HFF-Myc (cell line): Measurements from ENCODE around the gene WSCD2.

Experiments used
- DNase-seq: peaks from one replicate; pipeline ENCODE4 v3.0.0-alpha.2; 2011; ENCODE audit warnings: low read depth; ENCODE audit errors: extremely low read depth
- H3K4me3 ChIP-seq: replicated peaks from 2 replicates; pipeline ENCODE4 v1.5.1; 2011; ENCODE audit warnings: low read depth, mild to moderate bottlenecking, control low read depth, low read length
- TF ChIP-seq, protein P1 (sequence below): IDR thresholded peaks from 2 replicates; pipeline ENCODE4 v1.5.1; 2012; ENCODE audit warnings: mild to moderate bottlenecking, low read depth, low read length, control low read depth; ENCODE audit errors: missing control alignments

WSCD2 gene

GRCh38 chr12:108104657-108105056 is 24.4 kb upstream of the WSCD2 start:
- TF ChIP-seq, protein P1, sequence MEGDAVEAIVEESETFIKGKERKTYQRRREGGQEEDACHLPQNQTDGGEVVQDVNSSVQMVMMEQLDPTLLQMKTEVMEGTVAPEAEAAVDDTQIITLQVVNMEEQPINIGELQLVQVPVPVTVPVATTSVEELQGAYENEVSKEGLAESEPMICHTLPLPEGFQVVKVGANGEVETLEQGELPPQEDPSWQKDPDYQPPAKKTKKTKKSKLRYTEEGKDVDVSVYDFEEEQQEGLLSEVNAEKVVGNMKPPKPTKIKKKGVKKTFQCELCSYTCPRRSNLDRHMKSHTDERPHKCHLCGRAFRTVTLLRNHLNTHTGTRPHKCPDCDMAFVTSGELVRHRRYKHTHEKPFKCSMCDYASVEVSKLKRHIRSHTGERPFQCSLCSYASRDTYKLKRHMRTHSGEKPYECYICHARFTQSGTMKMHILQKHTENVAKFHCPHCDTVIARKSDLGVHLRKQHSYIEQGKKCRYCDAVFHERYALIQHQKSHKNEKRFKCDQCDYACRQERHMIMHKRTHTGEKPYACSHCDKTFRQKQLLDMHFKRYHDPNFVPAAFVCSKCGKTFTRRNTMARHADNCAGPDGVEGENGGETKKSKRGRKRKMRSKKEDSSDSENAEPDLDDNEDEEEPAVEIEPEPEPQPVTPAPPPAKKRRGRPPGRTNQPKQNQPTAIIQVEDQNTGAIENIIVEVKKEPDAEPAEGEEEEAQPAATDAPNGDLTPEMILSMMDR, result no peak
- no peak for DNase-seq
- no peak overlapping the region for H3K4me3 ChIP-seq

GRCh38 chr12:108106599-108106998 is 22.5 kb upstream of the WSCD2 start:
- TF ChIP-seq, protein P1, result no peak
- no peak for DNase-seq
- no peak overlapping the region for H3K4me3 ChIP-seq

DNA sequence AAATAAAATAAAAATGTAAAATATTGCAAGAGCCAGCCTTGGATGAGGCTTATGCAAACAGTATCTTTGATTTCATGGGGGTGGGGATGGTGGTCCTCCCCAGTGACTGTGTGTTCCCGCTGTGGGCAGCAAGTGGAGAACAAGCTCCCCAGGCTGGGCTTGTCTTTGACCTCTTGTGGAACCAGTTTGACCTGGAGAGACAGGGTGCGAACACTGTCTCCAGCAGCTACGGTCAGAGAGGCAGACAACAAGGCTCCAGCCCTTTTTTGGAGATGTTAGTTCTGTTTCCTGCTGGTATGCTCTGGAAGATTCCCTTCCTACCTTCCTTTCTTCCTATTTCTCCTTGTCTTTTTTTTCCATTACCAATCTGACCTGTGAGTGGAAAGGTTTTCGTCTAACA is 21.8 kb upstream of the WSCD2 start:
- no peak overlapping the region for H3K4me3 ChIP-seq
- TF ChIP-seq, protein P1, result no peak
- no peak for DNase-seq

DNA sequence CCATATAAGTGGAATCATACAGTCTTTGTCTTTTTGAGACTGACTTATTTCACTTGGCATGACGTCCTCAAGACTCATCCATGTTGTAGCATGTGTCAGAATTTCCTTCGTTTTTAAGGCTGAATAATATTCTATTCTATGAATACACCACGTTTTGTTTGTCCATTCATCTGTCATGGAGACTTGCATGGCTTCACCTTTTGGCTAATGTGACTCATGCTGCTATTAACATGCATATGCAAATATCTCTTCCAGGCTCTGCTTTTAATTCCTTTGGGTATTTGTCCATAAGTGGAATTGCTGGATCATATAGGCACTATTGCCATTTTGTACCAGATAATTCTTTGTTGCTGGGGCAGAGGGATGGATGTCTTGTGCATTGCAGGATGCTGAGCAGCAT is 19.6 kb upstream of the WSCD2 start:
- no peak overlapping the region for H3K4me3 ChIP-seq
- TF ChIP-seq, protein P1, result no peak
- DNase-seq, result no peak

- TF ChIP-seq, protein P1, result no peak
- DNase-seq, result no peak
- no peak overlapping the region for H3K4me3 ChIP-seq
Observed at GRCh38 chr12:108109954-108110353, 19.1 kb upstream of the WSCD2 start.

DNA sequence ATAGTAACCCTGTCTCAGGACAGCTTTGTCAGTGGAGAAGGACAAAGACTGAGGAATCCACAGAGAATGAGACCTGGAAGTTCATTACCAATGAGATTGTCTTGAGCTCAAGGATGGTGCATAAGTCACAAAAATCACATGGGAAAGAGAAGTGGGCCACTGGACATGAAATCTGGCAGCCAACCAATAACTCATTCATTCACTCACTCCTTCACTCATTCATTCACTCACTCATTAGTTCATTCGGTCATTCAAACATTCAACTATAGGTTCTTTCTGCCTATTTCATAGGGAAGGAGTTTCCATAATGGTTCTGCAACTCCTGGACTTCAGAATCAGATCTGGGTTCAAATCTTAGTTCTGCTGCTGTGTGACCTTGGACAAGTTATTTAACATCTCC is 18.2 kb upstream of the WSCD2 start:
- DNase-seq, result no peak

More for the DNA sequence above, 18.2 kb upstream of the WSCD2 start:
- TF ChIP-seq, protein P1, result no peak
- H3K4me3 ChIP-seq, result no peak overlapping the region
